GF-D8 (cell line): ENCODE measurements around the gene DEPDC5.

Source experiments
- DNase-seq: peaks from one replicate; lab custom pipeline; 2025; lab: John Stamatoyannopoulos, UW

The DEPDC5 gene

DNA sequence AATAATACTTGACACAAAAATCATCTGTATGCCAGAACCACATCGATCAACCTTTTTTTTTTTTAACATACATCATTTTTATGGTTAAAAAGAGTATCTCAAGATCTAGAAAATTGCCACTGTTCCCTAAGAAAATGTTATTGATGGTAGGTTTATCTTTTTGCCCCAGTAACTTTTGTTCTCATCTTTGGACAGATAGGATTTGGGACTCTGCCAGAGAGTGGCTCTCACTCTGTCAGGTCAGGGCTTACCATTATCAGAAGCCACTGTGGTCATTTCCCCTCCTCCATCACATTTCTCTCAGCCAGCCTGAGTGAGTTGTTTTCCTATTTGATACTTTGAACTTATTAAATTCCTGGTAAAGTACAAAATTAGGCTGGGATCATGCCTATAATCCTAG is 142.7 kb downstream of the DEPDC5 start:
- no peak for DNase-seq

DNA sequence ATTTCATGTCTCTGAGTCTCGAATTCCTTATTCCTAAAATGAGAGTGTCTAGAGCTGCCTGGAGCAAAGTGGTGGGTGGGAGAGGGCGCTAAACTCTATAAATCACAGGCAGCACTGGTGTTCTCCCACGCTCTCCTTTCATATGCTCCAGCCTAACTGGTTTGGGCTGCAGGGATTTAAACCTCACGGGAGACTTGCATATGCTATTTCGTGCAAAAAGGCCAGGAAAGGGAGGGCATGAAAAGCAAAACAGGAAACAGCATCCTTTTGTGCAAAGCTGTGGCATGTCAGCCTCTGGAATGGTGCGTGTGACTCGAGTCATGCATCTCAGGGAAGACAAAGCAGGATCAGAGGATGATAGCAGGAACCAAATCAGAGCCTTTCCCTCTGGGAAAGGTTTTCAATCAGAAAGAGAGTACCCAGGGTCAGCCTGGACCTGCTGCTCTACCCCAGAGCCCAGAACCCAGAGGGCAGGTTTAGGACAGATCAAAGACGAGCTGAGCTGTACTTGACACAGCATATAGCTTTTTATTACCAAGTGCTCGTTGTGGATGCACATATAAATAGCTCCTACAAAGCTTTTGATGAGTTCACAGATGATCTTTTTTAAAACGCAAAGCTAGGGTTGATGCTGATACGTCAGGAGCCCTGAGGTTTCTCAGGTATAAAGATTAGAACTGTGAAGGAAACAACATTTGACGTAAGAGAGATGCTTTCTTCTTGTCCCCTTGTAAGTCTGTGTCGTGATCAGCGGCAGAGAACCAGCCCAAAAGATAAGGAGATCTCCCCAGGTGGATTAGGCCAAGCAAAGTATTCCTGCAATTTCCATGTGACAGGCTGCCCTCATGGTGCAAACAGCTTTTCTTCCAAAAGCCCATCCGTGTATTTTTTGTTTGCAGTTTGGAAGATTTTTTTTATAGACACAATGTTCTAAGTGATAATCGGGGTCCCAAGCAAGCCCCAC is 144.3 kb downstream of the DEPDC5 start:
- no peak for DNase-seq

DNA sequence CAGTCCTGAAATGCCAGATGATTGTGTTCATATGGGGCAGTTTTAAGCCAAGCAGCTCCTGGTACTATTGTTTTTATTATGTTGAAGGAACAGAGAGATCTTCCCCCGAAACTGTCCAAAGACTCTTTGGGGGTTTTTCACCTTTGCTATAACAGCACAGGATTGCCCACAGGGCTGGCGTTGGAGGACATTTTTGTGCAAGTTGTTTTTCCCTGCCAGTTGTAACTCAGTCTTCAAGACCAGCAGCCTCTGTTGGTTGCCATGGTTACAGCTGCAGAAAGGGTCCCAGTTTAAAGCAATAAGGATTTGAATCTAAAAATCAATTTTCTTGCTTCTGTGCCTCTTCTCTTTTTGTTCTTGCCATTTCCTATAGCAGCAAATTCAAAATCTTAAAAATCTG is 145.1 kb downstream of the DEPDC5 start:
- no peak for DNase-seq

DNA sequence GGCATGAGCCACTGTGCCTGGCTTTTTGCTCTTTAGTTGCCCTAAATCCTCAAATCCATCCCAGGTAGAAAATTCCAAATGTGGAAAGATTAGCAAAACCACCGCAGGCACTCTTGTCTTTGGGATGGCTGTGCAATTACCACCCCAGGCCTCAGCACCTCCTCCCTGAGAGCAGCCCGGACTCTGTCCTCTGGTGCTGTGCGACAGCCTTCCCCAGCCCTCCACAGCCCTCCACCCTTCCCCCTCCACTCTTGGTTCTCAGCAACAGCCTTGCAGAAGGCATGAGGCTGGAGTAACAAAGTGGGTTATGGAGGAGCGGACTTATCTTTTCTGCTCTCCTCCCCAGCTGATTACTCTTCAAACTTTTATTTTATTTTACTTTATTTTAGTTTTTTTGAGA is 145.8 kb downstream of the DEPDC5 start:
- no peak for DNase-seq

DNA sequence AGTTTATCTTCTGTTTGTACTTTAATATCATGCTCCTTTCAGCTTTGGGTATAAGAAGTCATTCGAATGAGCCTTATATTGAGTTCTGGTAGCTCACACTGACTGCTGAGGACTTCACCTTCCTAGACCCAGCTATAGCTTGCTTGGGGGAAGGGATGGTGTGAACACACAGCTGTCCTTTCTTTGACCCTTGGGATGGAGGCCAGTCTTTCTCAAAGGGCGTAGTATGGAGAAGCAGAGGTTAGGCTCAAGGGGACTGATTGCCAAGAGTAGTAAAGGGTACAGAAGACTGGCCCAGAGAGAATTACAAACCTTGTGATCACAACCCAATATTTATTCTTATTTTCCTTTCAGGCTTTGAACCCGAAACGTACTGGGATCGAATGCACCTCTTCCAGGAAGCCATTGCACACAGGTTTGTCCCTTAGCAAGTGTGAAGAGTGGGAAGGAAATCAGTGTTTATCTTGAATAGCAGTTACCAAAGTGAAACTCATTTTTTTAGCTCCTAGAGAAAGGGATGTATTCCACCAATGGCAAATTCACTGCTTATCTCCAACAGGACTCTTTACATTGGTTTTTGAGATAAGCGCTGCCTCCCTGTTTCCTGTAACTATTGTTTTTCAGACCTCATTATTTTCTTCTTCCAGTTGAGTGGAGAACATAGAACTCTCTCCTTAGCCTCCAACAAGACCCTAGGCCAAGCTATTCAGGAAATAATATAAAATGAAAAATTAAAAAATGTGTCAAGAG is 147.7 kb downstream of the DEPDC5 start:
- no peak for DNase-seq

DNA sequence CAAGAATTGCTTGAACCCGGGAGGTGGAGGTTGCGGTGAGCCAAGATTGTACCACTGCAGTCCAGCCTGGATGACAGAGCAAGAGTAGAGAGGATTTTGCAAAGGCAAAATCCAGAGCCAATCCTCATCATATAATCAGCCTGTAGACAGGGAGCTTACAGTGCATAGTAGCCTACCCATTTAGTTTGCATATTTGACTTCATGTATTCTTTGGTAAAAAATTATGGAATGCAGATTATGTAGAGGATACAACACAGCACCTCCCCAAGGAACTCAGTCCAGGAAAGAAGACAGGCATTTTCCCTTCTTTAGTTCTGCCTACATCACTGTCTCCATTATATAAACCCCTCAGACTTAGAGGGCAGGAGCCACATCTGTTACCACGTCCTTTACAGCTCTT is 150.8 kb downstream of the DEPDC5 start:
- DNase-seq: no peak

DNA sequence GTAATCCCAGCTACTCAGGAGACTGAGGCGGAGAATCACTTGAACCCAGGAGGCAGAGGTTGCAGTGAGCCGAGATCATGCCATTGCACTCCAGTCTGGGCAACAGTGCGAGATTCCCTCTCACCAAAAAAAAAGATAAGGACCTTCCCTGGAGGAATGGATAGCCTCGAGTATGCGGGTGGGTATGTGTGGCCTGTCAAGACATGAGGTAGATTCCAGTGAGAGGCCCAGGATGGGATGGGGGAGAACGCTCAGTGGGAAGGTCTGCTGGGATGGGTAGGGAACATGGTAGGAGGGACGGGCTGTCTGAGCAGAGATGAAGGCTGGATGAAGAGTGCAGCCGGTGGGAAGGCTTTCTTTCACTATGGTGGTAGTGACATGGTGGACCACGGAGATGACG is 151.5 kb downstream of the DEPDC5 start:
- no peak for DNase-seq

DNA sequence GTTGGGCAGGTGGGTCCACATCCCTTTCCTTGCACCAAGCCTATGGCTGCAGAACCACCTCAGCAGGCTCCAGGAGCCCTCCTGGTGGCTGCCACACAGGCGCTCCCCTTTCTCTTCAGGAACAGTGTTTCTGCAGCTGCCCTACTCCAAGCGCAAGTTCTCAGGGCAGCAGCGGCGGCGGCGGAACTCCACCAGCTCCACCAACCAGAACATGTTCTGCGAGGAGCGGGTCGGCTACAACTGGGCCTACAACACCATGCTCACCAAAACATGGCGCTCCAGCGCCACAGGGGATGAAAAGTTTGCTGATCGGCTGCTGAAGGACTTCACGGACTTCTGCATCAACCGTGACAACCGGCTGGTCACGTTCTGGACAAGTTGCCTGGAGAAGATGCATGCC is 152.3 kb downstream of the DEPDC5 start:
- DNase-seq: no peak

DNA sequence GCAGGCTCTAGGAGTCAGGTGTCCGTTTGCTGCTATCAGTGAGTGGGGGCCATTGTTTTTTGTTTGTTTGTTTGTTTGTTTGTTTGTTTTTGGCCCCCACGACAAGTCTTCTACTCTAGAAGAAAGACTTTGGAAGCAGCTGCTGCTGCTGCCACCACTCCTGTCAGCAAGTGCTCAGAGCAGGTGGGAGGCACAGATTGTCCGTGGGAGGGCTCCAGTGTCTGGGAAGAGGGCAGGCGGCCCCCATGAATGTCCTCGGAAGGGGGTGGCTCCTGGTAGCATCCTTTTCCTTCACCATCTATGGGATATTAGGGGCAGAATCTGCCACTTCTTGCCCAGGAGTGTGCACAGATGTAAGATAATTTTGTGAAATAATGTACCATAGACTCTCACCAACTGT is 152.8 kb downstream of the DEPDC5 start:
- DNase-seq: no peak

DNA sequence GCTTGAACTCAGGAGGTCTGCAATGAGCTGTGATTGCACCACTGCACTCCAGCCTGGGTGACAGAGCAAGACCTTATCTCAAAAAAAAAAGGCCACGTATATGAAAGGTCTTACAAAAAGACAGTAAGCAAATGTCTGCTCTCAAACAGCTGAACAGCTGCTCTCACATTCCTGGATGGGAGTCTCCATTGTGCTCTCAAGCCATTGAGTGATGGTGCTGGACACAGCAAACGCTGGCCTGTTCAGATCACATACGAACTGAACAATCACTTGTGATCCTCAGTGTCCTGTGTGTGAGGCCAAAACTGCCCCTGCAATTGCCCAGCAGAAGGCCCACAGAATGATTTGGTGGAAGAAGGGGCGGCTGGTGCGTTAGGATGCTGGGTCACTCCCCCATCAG is 156.2 kb downstream of the DEPDC5 start:
- no peak for DNase-seq

DNA sequence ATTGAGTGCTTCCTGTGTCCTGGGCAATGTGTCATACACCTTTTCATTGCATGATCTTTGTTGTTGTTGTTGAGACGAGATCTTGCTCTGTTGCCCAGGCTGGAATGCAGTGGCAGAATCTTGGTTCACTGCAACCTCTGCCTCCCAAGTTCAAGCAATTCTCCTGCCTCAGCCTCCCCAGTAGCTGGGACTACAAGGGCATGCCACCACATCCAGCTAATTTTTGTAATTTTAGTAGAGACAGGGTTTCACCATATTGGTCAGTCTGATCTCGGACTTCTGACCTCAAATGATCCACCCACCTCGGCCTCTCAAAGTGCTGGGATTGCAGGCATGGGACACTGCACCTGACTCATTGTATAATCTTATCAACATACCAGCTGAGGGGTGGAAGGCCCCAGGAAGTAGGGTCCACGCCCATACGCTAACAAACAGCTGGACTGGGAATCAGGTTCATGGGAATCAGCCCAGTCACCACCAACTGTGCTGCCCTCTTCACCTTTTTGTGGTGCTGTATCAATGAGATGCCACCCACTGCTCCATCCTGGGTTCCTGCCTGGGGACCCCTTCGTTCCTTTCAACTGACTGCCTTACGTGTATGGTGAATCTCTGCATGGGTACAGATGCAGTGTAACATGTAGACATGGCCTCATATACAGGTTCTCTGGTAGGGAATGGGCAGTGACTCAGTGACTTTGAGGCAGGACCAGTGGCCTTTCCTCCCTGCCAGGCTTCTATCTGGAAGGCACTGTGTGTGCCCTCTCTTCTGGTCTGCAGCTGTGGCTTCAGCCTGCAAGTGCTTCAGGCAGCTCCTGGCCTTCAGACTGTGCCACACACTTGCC is 158.0 kb downstream of the DEPDC5 start:
- no peak for DNase-seq

DNA sequence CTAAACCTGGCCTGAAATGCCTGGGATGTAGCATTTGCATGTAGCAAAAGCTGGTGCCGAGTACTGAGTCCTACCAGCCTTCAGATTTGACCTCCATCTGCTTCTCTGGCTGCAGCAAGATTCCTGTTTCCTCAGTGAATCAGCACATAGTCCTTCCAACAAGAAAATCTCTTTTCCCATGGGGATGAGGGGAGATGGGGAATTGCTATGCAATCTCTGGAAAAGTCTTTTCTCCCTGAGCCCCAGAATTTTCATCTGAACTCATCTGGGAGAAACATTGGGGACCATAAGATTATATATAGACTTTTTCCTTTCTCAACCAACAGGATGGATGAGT is 158.6 kb downstream of the DEPDC5 start:
- no peak for DNase-seq

DNA sequence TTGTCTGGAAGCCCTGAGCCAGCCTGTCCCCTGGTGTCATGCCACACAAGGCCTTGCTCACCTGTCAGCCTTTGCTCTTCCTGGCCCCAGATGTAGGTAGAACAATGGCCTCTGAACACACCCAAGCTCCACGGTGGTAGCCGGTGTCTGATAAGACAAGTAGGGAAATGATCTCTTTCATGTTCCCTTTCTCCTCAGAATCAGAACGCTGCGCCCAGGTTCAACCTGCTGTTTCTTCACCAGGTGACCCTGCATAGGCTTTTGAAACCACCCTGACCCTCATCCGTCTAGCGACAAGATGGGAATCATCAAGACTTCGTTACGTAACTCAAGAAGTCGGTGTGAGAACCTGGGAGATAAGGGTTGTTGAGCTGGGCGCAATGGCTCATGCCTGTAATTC is 161.8 kb downstream of the DEPDC5 start:
- no peak for DNase-seq

DNA sequence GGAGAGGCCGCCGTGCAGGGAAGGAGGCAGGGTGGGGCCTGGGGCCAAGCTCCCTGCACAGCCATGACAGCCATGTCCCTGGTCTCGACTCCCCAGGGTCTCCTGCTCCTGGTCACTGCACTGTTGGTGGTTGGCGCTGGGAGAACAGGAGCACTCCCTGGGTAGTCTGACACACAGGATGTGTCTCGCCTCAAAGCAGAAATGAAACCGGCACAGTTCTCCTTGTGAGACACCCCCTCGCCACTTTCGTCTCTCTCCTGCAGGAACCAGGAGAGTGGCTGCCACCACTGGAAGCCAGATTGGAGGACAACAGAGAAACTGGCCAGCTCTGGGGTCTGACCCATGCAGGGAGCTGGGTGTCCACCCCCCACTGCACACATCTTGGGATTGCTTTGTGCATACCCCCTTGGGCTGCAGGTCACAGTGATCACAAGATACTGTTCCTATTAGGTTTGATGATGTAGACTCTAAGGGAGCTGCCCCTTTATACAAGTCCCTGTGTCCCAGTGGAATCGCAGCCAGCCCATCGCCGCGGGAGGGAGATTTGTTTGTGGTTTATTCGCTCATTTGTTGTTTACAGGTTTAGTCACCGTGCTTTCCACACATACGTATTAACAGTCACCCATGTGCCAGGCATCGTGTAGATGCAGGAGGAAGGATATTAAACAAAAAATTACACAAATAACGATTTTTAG is 163.6 kb downstream of the DEPDC5 start:
- DNase-seq: no peak

DNA sequence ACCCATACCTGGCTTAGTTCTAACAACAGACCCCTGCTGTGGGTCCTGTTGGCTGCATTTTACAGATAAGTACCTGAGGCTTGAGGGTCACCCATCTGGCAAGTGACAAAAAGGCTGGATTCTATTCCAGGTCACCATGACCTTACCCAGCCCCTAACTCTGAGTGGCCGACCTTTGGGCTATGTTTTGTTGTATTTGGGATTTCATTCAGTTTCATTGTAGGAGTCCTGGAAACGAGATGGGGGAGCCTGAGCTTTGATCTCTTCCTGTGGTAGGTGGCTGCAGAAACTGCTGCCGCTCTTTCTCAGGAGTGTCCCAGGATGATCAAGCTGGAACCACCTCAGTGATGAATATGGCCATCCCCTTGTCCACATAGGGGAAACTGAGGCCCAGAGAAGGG is 165.9 kb downstream of the DEPDC5 start:
- DNase-seq: no peak

DNA sequence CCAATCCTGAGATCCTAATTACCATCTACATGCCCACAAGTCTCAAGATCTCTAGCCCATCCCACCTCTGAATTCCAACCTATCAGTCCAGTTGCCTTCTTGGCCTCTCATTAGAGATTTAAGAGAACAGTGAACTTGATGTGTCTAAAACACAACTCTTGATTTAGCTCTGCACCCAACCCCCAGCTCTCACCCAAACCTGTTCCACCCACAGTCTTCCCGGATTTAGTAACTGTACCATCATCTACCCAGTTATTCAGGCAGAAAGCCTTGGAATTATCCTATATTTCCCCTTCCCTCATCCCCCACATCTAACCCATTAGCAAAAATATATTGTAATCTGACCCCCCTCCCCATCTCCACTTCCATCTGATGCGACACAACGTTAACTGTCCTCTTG is 166.5 kb downstream of the DEPDC5 start:
- DNase-seq: no peak

DNA sequence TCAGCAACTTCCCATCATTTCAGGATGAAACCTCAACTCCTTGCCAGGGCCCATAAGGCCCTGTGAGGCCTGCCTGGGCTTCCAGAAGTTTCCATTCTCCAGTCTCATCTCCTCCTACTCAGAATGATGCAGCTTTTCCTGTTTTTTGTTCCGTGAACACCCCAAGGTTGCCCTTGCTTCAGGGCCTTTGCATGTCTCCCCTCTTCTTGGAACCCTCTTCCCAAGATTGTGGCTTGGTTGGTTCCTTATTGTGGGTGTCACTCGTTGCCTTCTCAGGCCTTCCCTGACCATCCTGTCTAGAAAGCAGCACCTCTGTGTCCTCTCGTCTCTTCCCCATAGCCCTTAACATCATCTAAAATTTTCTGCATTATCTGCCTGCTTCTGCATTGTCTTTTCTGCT is 167.3 kb downstream of the DEPDC5 start:
- no peak for DNase-seq

DNA sequence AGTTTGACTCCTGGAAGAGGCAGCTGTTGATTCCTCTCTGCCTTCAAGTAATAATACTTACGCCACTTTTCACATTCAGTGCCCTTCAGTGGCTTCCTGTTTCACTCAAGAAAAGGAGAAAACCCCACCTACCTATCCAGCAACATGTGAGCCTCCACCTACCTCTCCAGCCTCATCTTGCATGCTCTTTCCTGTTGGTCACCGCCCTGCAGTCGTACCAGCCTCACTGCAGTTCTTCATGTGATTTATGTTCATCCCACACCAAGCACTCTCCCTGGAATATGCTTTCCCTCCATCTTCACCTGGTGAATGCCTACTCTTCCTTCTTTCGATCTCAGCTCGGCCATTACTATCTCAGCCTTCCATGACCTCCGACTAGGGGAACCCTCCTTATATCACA is 168.7 kb downstream of the DEPDC5 start:
- no peak for DNase-seq

DNA sequence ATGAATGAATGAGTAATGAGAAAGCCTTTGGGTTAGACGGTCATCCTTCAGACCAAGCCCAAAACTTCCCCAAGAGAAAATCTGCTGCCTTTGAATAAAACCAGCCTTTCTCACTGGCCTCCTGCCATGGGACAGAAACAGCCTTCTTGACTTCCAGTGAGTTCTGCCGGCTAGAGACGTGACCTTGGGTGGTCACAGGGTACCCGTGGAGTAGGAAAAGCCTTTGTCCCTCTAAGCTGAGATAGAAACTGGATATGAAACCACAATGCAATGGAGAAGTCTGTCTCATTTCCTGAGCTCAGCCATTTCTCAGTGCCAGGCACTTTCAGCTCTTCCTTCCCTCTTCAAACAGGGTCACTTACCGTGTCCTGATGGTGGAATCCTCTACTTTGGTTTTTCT is 169.3 kb downstream of the DEPDC5 start:
- DNase-seq: peak; percentile 17

DNA sequence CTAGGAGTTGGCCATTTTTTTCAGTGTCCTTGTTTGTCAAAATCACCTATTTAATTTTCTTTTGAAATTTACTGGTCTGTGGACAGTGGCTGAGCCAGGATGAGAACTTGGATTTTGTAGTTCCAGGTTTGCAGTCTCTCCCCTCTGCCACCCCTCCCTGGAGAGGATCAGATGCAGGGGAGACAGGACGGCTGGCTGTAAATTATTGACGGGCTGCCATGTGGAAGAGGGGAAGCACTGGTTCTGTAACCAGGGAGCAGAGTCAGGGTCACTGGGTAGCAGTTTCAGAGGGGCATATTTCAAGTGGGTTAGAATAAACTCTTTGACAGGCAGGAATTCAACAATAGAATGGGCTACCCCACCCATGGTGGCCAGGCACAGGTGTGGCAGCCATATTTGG is 169.9 kb downstream of the DEPDC5 start:
- DNase-seq: no peak

DNA sequence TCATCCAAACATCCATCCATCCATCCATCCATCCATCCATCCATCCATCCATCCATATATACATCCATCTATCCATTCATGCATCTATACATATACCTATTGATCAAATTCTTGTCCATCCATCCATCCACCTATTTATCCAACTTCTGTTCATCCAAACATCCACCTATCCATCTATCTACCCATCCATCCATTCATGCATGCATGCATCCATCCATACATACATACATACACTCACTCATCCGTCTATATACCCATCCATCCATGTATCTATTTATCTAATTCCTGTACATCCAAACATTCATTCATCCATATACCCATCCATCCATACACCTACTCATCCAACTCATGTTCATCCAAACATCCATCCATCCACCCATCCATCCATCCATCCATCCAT is 171.2 kb downstream of the DEPDC5 start:
- DNase-seq: no peak

DNA sequence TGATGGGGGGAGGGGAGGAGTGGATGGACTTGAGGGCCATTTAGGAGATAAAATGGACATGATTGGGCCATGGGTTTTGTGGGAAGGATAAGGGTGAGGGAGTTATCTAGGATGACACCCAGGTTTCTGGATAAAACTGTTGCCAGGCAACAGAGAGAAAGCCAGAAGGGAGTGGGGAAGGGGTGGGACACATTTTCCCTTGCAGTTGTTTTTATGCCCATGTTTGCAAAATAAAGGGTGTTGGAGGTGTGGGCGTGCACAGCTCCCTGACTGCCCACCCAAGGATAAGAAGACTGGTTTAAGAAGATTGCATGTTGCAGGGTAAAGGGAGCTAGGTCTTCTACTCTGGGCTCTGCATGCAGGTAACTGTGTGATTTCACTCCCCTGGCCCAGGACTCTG is 172.2 kb downstream of the DEPDC5 start:
- no peak for DNase-seq
